Bronchial epithelial cell (primary cell): ENCODE results near the gene TAF1C. TPM values are rescaled to one million over a fixed set of nuclear protein-coding genes. Genes with fewer than 3 reads are reported as not detected.
A peak's percentile ranks its signal among the peaks of the same experiment; 100 is the strongest.

Experiments used
- DNase-seq: peaks from one replicate; pipeline ENCODE4 v3.0.0-alpha.2; 2010; ENCODE audit warnings: low read depth
- FAIRE-seq: peaks from 2 replicates; lab custom pipeline; 2011; peaks lifted over from hg19 to GRCh38; lab: Jason Lieb, UNC
- H3K27me3 ChIP-seq: 2 replicates; pipeline ENCODE4 v1.5.1; 2011; ENCODE audit warnings: low read length; ENCODE audit not compliant: control insufficient read depth, insufficient read depth
- H3K36me3 ChIP-seq: 2 replicates; pipeline ENCODE4 v1.5.1; 2011; ENCODE audit warnings: low read length; ENCODE audit not compliant: control insufficient read depth, insufficient read depth
- H3K4me3 ChIP-seq: 2 replicates; pipeline ENCODE4 v1.5.1; 2011; ENCODE audit warnings: mild to moderate bottlenecking, low read depth, low read length, control low read depth
- CTCF ChIP-seq: IDR thresholded peaks from 2 replicates; pipeline ENCODE4 v1.5.1; 2011; ENCODE audit warnings: mild to moderate bottlenecking, moderate library complexity, low read length, control low read depth, inconsistent platforms; ENCODE audit not compliant: insufficient read depth, severe bottlenecking
- total RNA-seq: library from RNA; depleted of rRNA; stranded (reverse); fragments of >200 nt; gene quantifications from 2 replicates; pipeline ENCODE4 v1.2.1, GENCODE V29; 2014

Gene TAF1C
- total RNA-seq, 1 donor from 2014 or later = 7.9 TPM

GRCh38 chr16:84180519-84181140 is 6.2 kb downstream of the TAF1C start:
- Histone ChIP-seq H3K4me3 (no peak overlapping the region), H3K27me3 (no peaks in the 10 kb centered on the region), H3K36me3 (peaks cover 23% of the 10 kb centered on the region)
- no peak for TF ChIP-seq CTCF
- FAIRE-seq = no peak
- no peak for DNase-seq

GRCh38 chr16:84179612-84180320 is 7.1 kb downstream of the TAF1C start:
- Histone ChIP-seq H3K4me3 (no peak overlapping the region), H3K27me3 (no peaks in the 10 kb centered on the region), H3K36me3 (peaks cover 23% of the 10 kb centered on the region)
- no peak for TF ChIP-seq CTCF
- DNase-seq = no peak
- no peak for FAIRE-seq

- Histone ChIP-seq H3K4me3 (no peak overlapping the region), H3K27me3 (no peaks in the 10 kb centered on the region), H3K36me3 (peaks cover 21% of the 10 kb centered on the region)
- no peak for TF ChIP-seq CTCF
- no peak for DNase-seq
- no peak for FAIRE-seq
Measured at GRCh38 chr16:84178892-84179611, 7.8 kb downstream of the TAF1C start.

- H3K36me3 ChIP-seq = peaks cover 13% of the 10 kb centered on the region
- DNase-seq = no peak
- FAIRE-seq = no peak
- no peak overlapping the region for H3K4me3 ChIP-seq
- no peaks in the 10 kb centered on the region for H3K27me3 ChIP-seq
- TF ChIP-seq CTCF = no peak
Measured at GRCh38 chr16:84178146-84178765, 8.6 kb downstream of the TAF1C start.

GRCh38 chr16:84177741-84178073 is 9.2 kb downstream of the TAF1C start:
- FAIRE-seq (no peak), DNase-seq (peak; percentile 79)
- Histone ChIP-seq H3K27me3 (no peaks in the 10 kb centered on the region), H3K36me3 (peaks cover 12% of the 10 kb centered on the region), H3K4me3 (no peak overlapping the region)
- TF ChIP-seq CTCF = no peak
